ENCODE measurements around the gene TFDP2. TPM values are rescaled to one million over a fixed set of nuclear protein-coding genes. Genes with fewer than 3 reads are reported as not detected.

Gene TFDP2
- total and polyA plus RNA-seq, 2 of the 8 experiments (the other 6 are each of a cell fraction or from before 2014, with no cell fraction given): 41.1 to 119 TPM

GRCh38 chr3:142159083-142159740 is 9.9 kb upstream of the TFDP2 start:
- FAIRE-seq: no peak
- H4K8ac ChIP-seq (ENCODE audit: extremely low read depth, insufficient read depth, low read length): no peak overlapping the region
- H2AFZ ChIP-seq (ENCODE audit: low read length): no peak overlapping the region
- H3K27ac ChIP-seq (ENCODE audit: low read depth, low read length): no peak overlapping the region
- no peaks in the 10 kb centered on the region for H3K27me3 ChIP-seq (replicated peaks in 1 of 4; ENCODE audit: control insufficient read depth in 3 of 4, extremely low read depth in 1 of 4, insufficient read depth in 3 of 4, low read length in 3 of 4)
- H3K14ac ChIP-seq (ENCODE audit: insufficient read length): no peak overlapping the region
- H2BK120ac ChIP-seq (replicated peaks; ENCODE audit: low read depth, low read length): no peak overlapping the region
- H4K5ac ChIP-seq (ENCODE audit: insufficient read length, low read depth, low read length): no peak overlapping the region
- no peak overlapping the region for H3K18ac ChIP-seq (ENCODE audit: extremely low read depth, low read length)
- H3K4me2 ChIP-seq (ENCODE audit: insufficient read depth in 1 of 2, low read depth in 2 of 2, low read length in 2 of 2): no peak overlapping the region
- no peaks in the 10 kb centered on the region for H3K79me1 ChIP-seq (ENCODE audit: low read depth, low read length)
- 87% methylated on average over 4 of the region's 4 CpGs; no CpG with 5 or more reads in 1 of the 2 experiments for WGBS, 2 experiments (ENCODE audit: extremely low coverage in 1 of 2, insufficient coverage in 1 of 2, insufficient read length in 1 of 2, insufficient replicate concordance in 2 of 2, low coverage in 1 of 2, low lambda C conversion rate in 2 of 2, missing lambda C conversion rate in 1 of 2)
- H2AK5ac ChIP-seq (ENCODE audit: low read depth, low read length): no peak overlapping the region
- H4K20me1 ChIP-seq (replicated peaks in 1 of 2; ENCODE audit: control insufficient read depth in 1 of 2, insufficient read depth in 2 of 2, low read length in 2 of 2): peaks cover 0 to 2% of the 10 kb centered on the region in 2 experiments
- no peaks in the 10 kb centered on the region for H3K9me3 ChIP-seq (ENCODE audit: insufficient read depth in 2 of 2, low read depth in 1 of 2, low read length in 1 of 2)
- ChIA-PET CTCF (ENCODE audit: partially characterized antibody) (no interaction called here), POLR2A (ENCODE audit: partially characterized antibody) (interaction anchor here (1.1 kb wide), 1 partner anchor 11 kb away, joined by 3 read pairs; no protein-coding TSS in a partner anchor)
- no peaks in the 10 kb centered on the region for H3K79me2 ChIP-seq (ENCODE audit: control insufficient read depth in 1 of 2, insufficient read depth in 2 of 2, low read length in 2 of 2)
- no peak for TF ChIP-seq MAFK (IDR thresholded peaks at IDR 0.05; ENCODE audit: low read depth, low read length)
- no peak for TF ChIP-seq GTF2F1 (IDR thresholded peaks at IDR 0.05; ENCODE audit: borderline replicate concordance, low read depth, low read length)
- TF ChIP-seq CEBPB (IDR thresholded peaks at IDR 0.05; ENCODE audit: low read depth, low read length): no peak
- TF ChIP-seq ATF3 (IDR thresholded peaks at IDR 0.05; ENCODE audit: insufficient read depth, low read depth, low read length): no peak
- no peak for TF ChIP-seq POLR2A (IDR thresholded peaks at IDR 0.05; ENCODE audit: control extremely low read depth in 1 of 2, low read depth in 2 of 2, low read length in 2 of 2)
- TF ChIP-seq JUN (IDR thresholded peaks at IDR 0.05; ENCODE audit: low read depth, low read length): no peak
- TF ChIP-seq TBP (IDR thresholded peaks at IDR 0.05; ENCODE audit: low read depth, low read length): no peak
- TF ChIP-seq, protein P1, sequence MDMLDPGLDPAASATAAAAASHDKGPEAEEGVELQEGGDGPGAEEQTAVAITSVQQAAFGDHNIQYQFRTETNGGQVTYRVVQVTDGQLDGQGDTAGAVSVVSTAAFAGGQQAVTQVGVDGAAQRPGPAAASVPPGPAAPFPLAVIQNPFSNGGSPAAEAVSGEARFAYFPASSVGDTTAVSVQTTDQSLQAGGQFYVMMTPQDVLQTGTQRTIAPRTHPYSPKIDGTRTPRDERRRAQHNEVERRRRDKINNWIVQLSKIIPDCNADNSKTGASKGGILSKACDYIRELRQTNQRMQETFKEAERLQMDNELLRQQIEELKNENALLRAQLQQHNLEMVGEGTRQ (IDR thresholded peaks at IDR 0.05; ENCODE audit: low read length): no peak
- no peak for TF ChIP-seq BCL11A (IDR thresholded peaks at IDR 0.05; ENCODE audit: low read depth in 2 of 2, low read length in 2 of 2)
- no peak overlapping the region for H2BK12ac ChIP-seq (ENCODE audit: low read depth, low read length)
- peaks cover 0 to under 1% (median under 1%) of the 10 kb centered on the region in 4 experiments; a peak in 1 of 7 replicates for H3K4me1 ChIP-seq (replicated peaks in 1 of 4; ENCODE audit: control insufficient read depth in 3 of 4, insufficient read depth in 4 of 4, low read length in 3 of 4)
- H3K9ac ChIP-seq (replicated peaks in 1 of 4; ENCODE audit: extremely low read depth in 1 of 4, low read depth in 3 of 4, low read length in 3 of 4): no peak overlapping the region
- 0 out of 8 replicates have a peak, but pooled peaks cover 0 to 3% (median 0%) of the 10 kb centered on the region in 4 experiments for H3K36me3 ChIP-seq (ENCODE audit: control insufficient read depth in 2 of 4, insufficient read depth in 4 of 4, low read length in 3 of 4)
- H3K23ac ChIP-seq (ENCODE audit: insufficient read length): no peak overlapping the region
- H3K4me3 ChIP-seq (ENCODE audit: extremely low read depth in 1 of 4, insufficient read depth in 2 of 4, low read depth in 3 of 4, low read length in 4 of 4): no peak overlapping the region
- H3K56ac ChIP-seq (replicated peaks; ENCODE audit: insufficient read length, low read depth, low read length): no peak overlapping the region
- H2BK15ac ChIP-seq (ENCODE audit: low read length): no peak overlapping the region
- no peak for DNase-seq (ENCODE audit: low read depth in 1 of 2, low spot score in 2 of 2)
- H2BK20ac ChIP-seq (ENCODE audit: low read length): no peak overlapping the region
- no peak overlapping the region for H4K91ac ChIP-seq (replicated peaks; ENCODE audit: insufficient read length, low read length)
- no peak overlapping the region for H3K4ac ChIP-seq (replicated peaks; ENCODE audit: insufficient read length, low read depth, low read length)
- H3K23me2 ChIP-seq (ENCODE audit: low read depth, low read length): no peaks in the 10 kb centered on the region
- H2BK5ac ChIP-seq (ENCODE audit: low read depth, low read length): no peak overlapping the region

All from H1 (cell line).